CD4-positive, alpha-beta T cell treated with Interleukin-2 at 100 ng/mL for 4 hours (primary cell): ENCODE data around the gene UNC13B.

ENCODE experiments used
- DNase-seq: peaks from one replicate; pipeline ENCODE4 v3.0.0-alpha.2; 2020; ENCODE audit warnings: low spot score

Gene UNC13B

GRCh38 chr9:35277628-35278359 lies 116.0 kb downstream of the UNC13B start:
- no peak for DNase-seq

- no peak for DNase-seq
Measured at GRCh38 chr9:35279946-35280345, 118.1 kb downstream of the UNC13B start.

GRCh38 chr9:35280399-35280798 lies 118.6 kb downstream of the UNC13B start:
- no peak for DNase-seq

- no peak for DNase-seq
Measured at GRCh38 chr9:35285731-35286130, 123.9 kb downstream of the UNC13B start.

GRCh38 chr9:35286381-35286780 lies 124.6 kb downstream of the UNC13B start:
- no peak for DNase-seq

GRCh38 chr9:35287987-35288632 lies 126.3 kb downstream of the UNC13B start:
- no peak for DNase-seq

- no peak for DNase-seq
Measured at GRCh38 chr9:35288778-35289177, 127.0 kb downstream of the UNC13B start.

- no peak for DNase-seq
Measured at GRCh38 chr9:35293376-35293964, 131.7 kb downstream of the UNC13B start.

GRCh38 chr9:35294066-35294465 lies 132.3 kb downstream of the UNC13B start:
- DNase-seq: no peak

- DNase-seq: no peak
Measured at GRCh38 chr9:35294556-35294955, 132.7 kb downstream of the UNC13B start.

GRCh38 chr9:35295369-35296036 lies 133.7 kb downstream of the UNC13B start:
- no peak for DNase-seq

GRCh38 chr9:35303567-35303966 lies 141.8 kb downstream of the UNC13B start:
- DNase-seq: no peak

- DNase-seq: no peak
Measured at GRCh38 chr9:35306283-35306682, 144.5 kb downstream of the UNC13B start.

- no peak for DNase-seq
Measured at GRCh38 chr9:35308316-35308715, 146.5 kb downstream of the UNC13B start.

- no peak for DNase-seq
Measured at GRCh38 chr9:35311891-35312639, 150.3 kb downstream of the UNC13B start.

- no peak for DNase-seq
Measured at GRCh38 chr9:35313460-35313859, 151.7 kb downstream of the UNC13B start.

- no peak for DNase-seq
Measured at GRCh38 chr9:35313916-35314315, 152.1 kb downstream of the UNC13B start.

- no peak for DNase-seq
Measured at GRCh38 chr9:35318741-35319140, 156.9 kb downstream of the UNC13B start.

GRCh38 chr9:35322075-35322885 lies 160.5 kb downstream of the UNC13B start:
- no peak for DNase-seq

GRCh38 chr9:35324966-35325365 lies 163.2 kb downstream of the UNC13B start:
- no peak for DNase-seq

- DNase-seq: no peak
Measured at GRCh38 chr9:35333551-35333950, 171.7 kb downstream of the UNC13B start.
